ENCODE results near the gene MC1R. TPM values are rescaled to one million over a fixed set of nuclear protein-coding genes. Genes with fewer than 3 reads are reported as not detected.

The MC1R gene
- total RNA-seq, 2 donors from 2014 or later, result 3.4 to 4.8 TPM

- peaks cover 14% of the 10 kb centered on the region for H3K4me1 Mint-ChIP-seq
- Histone ChIP-seq H3K9ac (ENCODE audit: extremely low read depth, low read length, poor library complexity, severe bottlenecking) (peak within 1 kb of the TSS; percentile 69), H3K27ac (ENCODE audit: low read depth, low read length) (peak within 1 kb of the TSS; percentile 93), H3K27me3 (ENCODE audit: control insufficient read depth, insufficient read depth, low read length, poor library complexity, severe bottlenecking) (no peaks in the 10 kb centered on the region), H3K4me1 (ENCODE audit: control insufficient read depth, insufficient read depth, low read length) (no peaks in the 10 kb centered on the region), H3K9me3 (ENCODE audit: control insufficient read depth, low read length) (no peaks in the 10 kb centered on the region), H3K36me3 (ENCODE audit: control insufficient read depth, insufficient read depth, low read length) (peaks cover 8% of the 10 kb centered on the region), H3K4me3 (ENCODE audit: low read length) (peak within 1 kb of the TSS; percentile 88)
- peak within 1 kb of the TSS; percentile 79 for H3K4me3 Mint-ChIP-seq
- peak within 1 kb of the TSS; percentile 94 for H3K27ac Mint-ChIP-seq
- 0% methylated on average over 15 to 88 of the region's 88 CpGs for WGBS, 2 experiments (ENCODE audit: insufficient coverage in 1 of 2, insufficient read length in 1 of 2)
- no peaks in the 10 kb centered on the region for H3K9me3 Mint-ChIP-seq
- peak; percentile 23 for TF ChIP-seq CTCF (conservative IDR thresholded peaks at IDR 0.05)
- DNase-seq, result peak; percentile 93
- H3K27me3 Mint-ChIP-seq (ENCODE audit: insufficient read depth), result peaks cover 37% of the 10 kb centered on the region
- H3K36me3 Mint-ChIP-seq (ENCODE audit: low read depth), result peaks cover 5% of the 10 kb centered on the region
Observed at GRCh38 chr16:89922884-89923639, 4.4 kb downstream of the MC1R start, which contains the start of gene TUBB3. TSS of gene TUBB3 (plus strand) at chr16:89923342. CDS start at chr16:89923402, 60 bp downstream.

GRCh38 chr16:89923640-89924296 is 5.1 kb downstream of the MC1R start:
- H3K36me3 Mint-ChIP-seq (ENCODE audit: low read depth), result peaks cover 5% of the 10 kb centered on the region
- peak overlapping the region; percentile 79 for H3K4me3 Mint-ChIP-seq
- no peak for TF ChIP-seq CTCF (conservative IDR thresholded peaks at IDR 0.05)
- DNase-seq, result peak; percentile 85
- peaks cover 35% of the 10 kb centered on the region for H3K27me3 Mint-ChIP-seq (ENCODE audit: insufficient read depth)
- no peaks in the 10 kb centered on the region for H3K9me3 Mint-ChIP-seq
- WGBS, 2 experiments (ENCODE audit: insufficient coverage in 1 of 2, insufficient read length in 1 of 2), result 0 to 1% methylated on average over 6 to 41 of the region's 41 CpGs
- no peak overlapping the region for H3K27ac Mint-ChIP-seq
- Histone ChIP-seq H3K36me3 (ENCODE audit: control insufficient read depth, insufficient read depth, low read length) (peaks cover 11% of the 10 kb centered on the region), H3K4me1 (ENCODE audit: control insufficient read depth, insufficient read depth, low read length) (no peaks in the 10 kb centered on the region), H3K9me3 (ENCODE audit: control insufficient read depth, low read length) (no peaks in the 10 kb centered on the region), H3K9ac (ENCODE audit: extremely low read depth, low read length, poor library complexity, severe bottlenecking) (peak overlapping the region; percentile 69), H3K27me3 (ENCODE audit: control insufficient read depth, insufficient read depth, low read length, poor library complexity, severe bottlenecking) (no peaks in the 10 kb centered on the region), H3K27ac (ENCODE audit: low read depth, low read length) (peak overlapping the region; percentile 93), H3K4me3 (ENCODE audit: low read length) (peak overlapping the region; percentile 84)
- peaks cover 14% of the 10 kb centered on the region for H3K4me1 Mint-ChIP-seq

GRCh38 chr16:89924297-89924924 is 5.7 kb downstream of the MC1R start:
- Mint-ChIP-seq H3K4me1 (peaks cover 14% of the 10 kb centered on the region), H3K36me3 (ENCODE audit: low read depth) (peaks cover 10% of the 10 kb centered on the region), H3K4me3 (peak overlapping the region; percentile 79), H3K27me3 (ENCODE audit: insufficient read depth) (peaks cover 30% of the 10 kb centered on the region), H3K27ac (no peak overlapping the region), H3K9me3 (no peaks in the 10 kb centered on the region)
- Histone ChIP-seq H3K36me3 (ENCODE audit: control insufficient read depth, insufficient read depth, low read length) (peaks cover 17% of the 10 kb centered on the region), H3K27me3 (ENCODE audit: control insufficient read depth, insufficient read depth, low read length, poor library complexity, severe bottlenecking) (no peaks in the 10 kb centered on the region), H3K4me3 (ENCODE audit: low read length) (peak overlapping the region; percentile 84), H3K9me3 (ENCODE audit: control insufficient read depth, low read length) (no peaks in the 10 kb centered on the region), H3K27ac (ENCODE audit: low read depth, low read length) (peak overlapping the region; percentile 93), H3K9ac (ENCODE audit: extremely low read depth, low read length, poor library complexity, severe bottlenecking) (peak overlapping the region; percentile 69), H3K4me1 (ENCODE audit: control insufficient read depth, insufficient read depth, low read length) (no peaks in the 10 kb centered on the region)
- 3 to 4% methylated on average over 3 to 14 of the region's 14 CpGs for WGBS, 2 experiments (ENCODE audit: insufficient coverage in 1 of 2, insufficient read length in 1 of 2)
- DNase-seq, result peak; percentile 91
- no peak for TF ChIP-seq CTCF (conservative IDR thresholded peaks at IDR 0.05)

Measured in endodermal cell (in vitro differentiated cells).